Neuronal stem cell (in vitro differentiated cells): Measurements from ENCODE around the gene MSMP.

Source experiments
- DNase-seq: peaks from one replicate; pipeline ENCODE4 v3.0.0-alpha.2; 2013; ENCODE audit warnings: low spot score
- H2AFZ ChIP-seq: one replicate; pipeline ENCODE4 v1.6.1; 2013; ENCODE audit warnings: mild to moderate bottlenecking, low read length, inconsistent platforms
- H2AK5ac ChIP-seq: 2 replicates; pipeline ENCODE4 v1.6.1; 2013; ENCODE audit warnings: low read depth, mild to moderate bottlenecking, inconsistent platforms, low read length, moderate library complexity, mixed read lengths
- H2BK120ac ChIP-seq: 2 replicates; pipeline ENCODE4 v1.6.1; 2013; ENCODE audit warnings: low read depth, mild to moderate bottlenecking, inconsistent platforms, low read length, moderate library complexity, mixed read lengths
- H2BK12ac ChIP-seq: one replicate; pipeline ENCODE4 v1.6.1; 2013; ENCODE audit warnings: low read length, inconsistent platforms
- H2BK15ac ChIP-seq: 2 replicates; pipeline ENCODE4 v1.6.1; 2013; ENCODE audit warnings: mild to moderate bottlenecking, low read length, inconsistent platforms, mixed read lengths
- H2BK5ac ChIP-seq: one replicate; pipeline ENCODE4 v1.6.1; 2013; ENCODE audit warnings: inconsistent platforms, mild to moderate bottlenecking, low read length, moderate library complexity
- H3K14ac ChIP-seq: one replicate; pipeline ENCODE4 v1.6.1; 2013; ENCODE audit warnings: low read length, inconsistent platforms
- H3K18ac ChIP-seq: 2 replicates; pipeline ENCODE4 v1.6.1; 2013; ENCODE audit warnings: low read length, inconsistent platforms
- H3K23ac ChIP-seq: 2 replicates; pipeline ENCODE4 v1.6.1; 2013; ENCODE audit warnings: low read depth, mild to moderate bottlenecking, mixed read lengths, low read length, inconsistent platforms; ENCODE audit not compliant: poor library complexity
- H3K27ac ChIP-seq: replicated peaks from 3 replicates; pipeline ENCODE4 v1.5.1; 2013; ENCODE audit warnings: low read length, inconsistent platforms
- H3K27me3 ChIP-seq, 3 experiments: 2 replicates each; pipeline ENCODE4 v1.6.1; 2013; ENCODE audit warnings: low read length in 3 of 3, mild to moderate bottlenecking in 2 of 3, inconsistent platforms in 1 of 3, low read depth in 1 of 3, mixed read lengths in 1 of 3, moderate library complexity in 1 of 3; ENCODE audit not compliant: control insufficient read depth in 3 of 3, insufficient read depth in 3 of 3
- H3K36me3 ChIP-seq, 2 donors: replicated peaks in 1 of 2; 2 replicates each; pipeline ENCODE4 v1.6.1; 2013; ENCODE audit warnings: low read length in 2 of 2; ENCODE audit not compliant: control insufficient read depth in 2 of 2, insufficient read depth in 2 of 2
- H3K4ac ChIP-seq: 2 replicates; pipeline ENCODE4 v1.6.1; 2013; ENCODE audit warnings: inconsistent platforms, mild to moderate bottlenecking, low read length, moderate library complexity
- H3K4me1 ChIP-seq, 2 donors: 1 replicate in 1 of 2; 2 replicates in 1 of 2; pipeline ENCODE4 v1.6.1; 2013; ENCODE audit warnings: low read length in 2 of 2, low read depth in 1 of 2; ENCODE audit not compliant: control insufficient read depth in 2 of 2, insufficient read depth in 1 of 2
- H3K4me2 ChIP-seq: one replicate; pipeline ENCODE4 v1.6.1; 2013; ENCODE audit warnings: mild to moderate bottlenecking, low read length, inconsistent platforms; ENCODE audit not compliant: insufficient read depth, poor library complexity, severe bottlenecking
- H3K4me3 ChIP-seq, 2 donors: 2 replicates each; pipeline ENCODE4 v1.5.1; 2013; ENCODE audit warnings: low read length in 2 of 2, mild to moderate bottlenecking in 2 of 2, inconsistent platforms in 1 of 2, moderate library complexity in 1 of 2
- H3K79me1 ChIP-seq: one replicate; pipeline ENCODE4 v1.6.1; 2013; ENCODE audit warnings: low read depth, mild to moderate bottlenecking, inconsistent platforms, low read length, moderate library complexity
- H3K9ac ChIP-seq: one replicate; pipeline ENCODE4 v1.6.1; 2013; ENCODE audit warnings: mild to moderate bottlenecking, low read depth, low read length, inconsistent platforms; ENCODE audit not compliant: poor library complexity
- H3K9me3 ChIP-seq, 2 donors: replicated peaks in 1 of 2; 2 replicates each; pipeline versions ENCODE3 to v1.6.1; 2013; ENCODE audit warnings: low read length in 2 of 2, mild to moderate bottlenecking in 2 of 2, inconsistent platforms in 1 of 2, low read depth in 1 of 2, mixed read lengths in 1 of 2, moderate library complexity in 1 of 2; ENCODE audit not compliant: control insufficient read depth in 2 of 2, insufficient read depth in 1 of 2
- H4K8ac ChIP-seq: one replicate; pipeline ENCODE4 v1.6.1; 2013; ENCODE audit warnings: low read depth, mild to moderate bottlenecking, inconsistent platforms, low read length, moderate library complexity
- H4K91ac ChIP-seq: one replicate; pipeline ENCODE4 v1.6.1; 2013; ENCODE audit warnings: low read length, low read depth, mild to moderate bottlenecking, inconsistent platforms; ENCODE audit not compliant: poor library complexity
- WGBS, 2 donors: extraction: QIAGEN DNeasy Blood & Tissue Kit; methylation state at CpG; one replicate each; pipeline ENCODE4 v1.1.7; 2013; ENCODE audit warnings: missing lambda C conversion rate in 2 of 2, mixed read lengths in 1 of 2; ENCODE audit not compliant: insufficient read length in 2 of 2, insufficient replicate concordance in 1 of 2; ENCODE audit errors: extremely low coverage in 2 of 2; 5-methylcytosine and 5-hydroxymethylcytosine counted together

Gene MSMP

GRCh38 chr9:35714579-35715252 lies 39.4 kb downstream of the MSMP start:
- H3K14ac ChIP-seq = no peak overlapping the region
- H3K23ac ChIP-seq = peak overlapping the region; percentile 2
- H3K27me3 ChIP-seq = no peaks in the 10 kb centered on the region
- H3K18ac ChIP-seq = no peak overlapping the region
- H3K4ac ChIP-seq = no peak overlapping the region
- no peaks in the 10 kb centered on the region for H3K9me3 ChIP-seq
- no peaks in the 10 kb centered on the region for H3K4me1 ChIP-seq
- no peak overlapping the region for H2AFZ ChIP-seq
- no peak overlapping the region for H4K91ac ChIP-seq
- H4K8ac ChIP-seq = no peak overlapping the region
- no CpG with 5 or more reads among the region's 13 CpGs for WGBS, 2 donors
- H2BK120ac ChIP-seq = no peak overlapping the region
- H3K4me3 ChIP-seq = no peak overlapping the region
- no peak overlapping the region for H3K27ac ChIP-seq
- no peak for DNase-seq
- no peak overlapping the region for H2BK5ac ChIP-seq
- H3K9ac ChIP-seq = no peak overlapping the region
- H3K36me3 ChIP-seq = peaks cover 80 to 96% of the 10 kb centered on the region in 2 donors
- peaks cover 2% of the 10 kb centered on the region for H3K79me1 ChIP-seq
- H2AK5ac ChIP-seq = no peak overlapping the region
- no peak overlapping the region for H3K4me2 ChIP-seq
- no peak overlapping the region for H2BK15ac ChIP-seq
- no peak overlapping the region for H2BK12ac ChIP-seq

- Histone ChIP-seq H3K4me3 (no peak overlapping the region), H2BK15ac (no peak overlapping the region), H3K18ac (no peak overlapping the region), H2BK12ac (no peak overlapping the region), H2BK5ac (no peak overlapping the region), H3K27ac (no peak overlapping the region), H3K36me3 (peaks cover 75 to 94% of the 10 kb centered on the region in 2 donors), H3K79me1 (peaks cover 2% of the 10 kb centered on the region), H3K4me1 (no peaks in the 10 kb centered on the region), H3K9me3 (no peaks in the 10 kb centered on the region), H3K14ac (no peak overlapping the region), H4K8ac (no peak overlapping the region), H2AK5ac (no peak overlapping the region), H3K9ac (no peak overlapping the region), H4K91ac (no peak overlapping the region), H2BK120ac (no peak overlapping the region), H2AFZ (no peak overlapping the region), H3K23ac (no peak overlapping the region), H3K27me3 (no peaks in the 10 kb centered on the region), H3K4ac (no peak overlapping the region), H3K4me2 (no peak overlapping the region)
- WGBS, 2 donors = no CpG with 5 or more reads among the region's 6 CpGs
- no peak for DNase-seq
Observed at GRCh38 chr9:35714123-35714522, 40.0 kb downstream of the MSMP start.

- Histone ChIP-seq H2BK5ac (no peak overlapping the region), H3K4me1 (no peaks in the 10 kb centered on the region), H3K36me3 (peaks cover 70 to 94% of the 10 kb centered on the region in 2 donors), H2BK120ac (no peak overlapping the region), H2AFZ (no peak overlapping the region), H3K79me1 (peaks cover 2% of the 10 kb centered on the region), H3K4me2 (no peak overlapping the region), H3K9me3 (no peaks in the 10 kb centered on the region), H3K27ac (no peak overlapping the region), H4K91ac (no peak overlapping the region), H2BK15ac (no peak overlapping the region), H3K23ac (no peak overlapping the region), H2BK12ac (no peak overlapping the region), H3K18ac (no peak overlapping the region), H3K9ac (no peak overlapping the region), H2AK5ac (no peak overlapping the region), H4K8ac (no peak overlapping the region), H3K4ac (no peak overlapping the region), H3K4me3 (no peak overlapping the region), H3K27me3 (no peaks in the 10 kb centered on the region), H3K14ac (no peak overlapping the region)
- no peak for DNase-seq
- WGBS, 2 donors = no CpG with 5 or more reads among the region's 3 CpGs
Observed at GRCh38 chr9:35713578-35713977, 40.5 kb downstream of the MSMP start.

GRCh38 chr9:35712762-35713400 lies 41.2 kb downstream of the MSMP start:
- Histone ChIP-seq H3K23ac (no peak overlapping the region), H2BK12ac (no peak overlapping the region), H3K4ac (no peak overlapping the region), H3K79me1 (peaks cover 2% of the 10 kb centered on the region), H2AK5ac (no peak overlapping the region), H3K27ac (no peak overlapping the region), H4K91ac (no peak overlapping the region), H3K36me3 (peaks cover 69 to 94% of the 10 kb centered on the region in 2 donors), H3K9me3 (no peaks in the 10 kb centered on the region), H3K4me3 (no peak overlapping the region), H3K4me2 (no peak overlapping the region), H2BK5ac (no peak overlapping the region), H3K4me1 (no peaks in the 10 kb centered on the region), H3K14ac (no peak overlapping the region), H3K18ac (no peak overlapping the region), H4K8ac (no peak overlapping the region), H2BK15ac (no peak overlapping the region), H3K9ac (no peak overlapping the region), H2AFZ (no peak overlapping the region), H3K27me3 (no peaks in the 10 kb centered on the region), H2BK120ac (no peak overlapping the region)
- DNase-seq = no peak
- no CpG with 5 or more reads among the region's 11 CpGs for WGBS, 2 donors
